Measurements from ENCODE around the gene UNC13D. TPM values are rescaled to one million over a fixed set of nuclear protein-coding genes. Genes with fewer than 3 reads are reported as not detected.

Gene UNC13D
- total and polyA plus RNA-seq, 9 of the 15 experiments (the other 6 are each of a cell fraction or from before 2014, with no cell fraction given) = 0.86 to 244 (median 69.2) TPM

DNA sequence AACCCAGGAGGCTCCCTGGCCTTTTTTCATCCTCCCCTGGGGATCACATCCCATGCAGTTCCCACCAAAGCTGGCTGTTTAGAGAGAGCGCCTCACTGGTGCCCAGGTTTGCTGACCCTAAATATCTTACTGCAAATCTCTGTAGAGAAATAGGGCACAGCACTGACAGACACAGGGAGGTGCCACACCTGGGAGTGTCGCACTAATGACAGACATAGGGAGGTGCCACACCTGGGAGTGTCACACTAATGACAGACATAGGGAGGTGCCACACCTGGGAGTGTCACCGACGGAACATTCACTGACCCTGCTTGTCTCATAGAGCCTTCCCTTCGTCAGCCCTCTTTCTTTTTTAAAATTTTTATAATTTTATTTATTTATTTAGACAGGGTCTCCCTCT, 34.0 kb downstream of the UNC13D start (continued):
- peak; percentile 72; the same call in 1 of the 2 replicates for TF ChIP-seq POLR2AphosphoS5 (IDR thresholded peaks at IDR 0.05; ENCODE audit: control insufficient read depth, insufficient read depth, low read depth, low read length)
- peak; percentile 73 for TF ChIP-seq CREM (IDR thresholded peaks at IDR 0.05; ENCODE audit: low read depth)
- no peak for TF ChIP-seq ZNF143 (CRISPR knock-in tag; IDR thresholded peaks at IDR 0.05)
- TF ChIP-seq MAFG (tag; conservative IDR thresholded peaks at IDR 0.05) = no peak
- TF ChIP-seq, protein P1, sequence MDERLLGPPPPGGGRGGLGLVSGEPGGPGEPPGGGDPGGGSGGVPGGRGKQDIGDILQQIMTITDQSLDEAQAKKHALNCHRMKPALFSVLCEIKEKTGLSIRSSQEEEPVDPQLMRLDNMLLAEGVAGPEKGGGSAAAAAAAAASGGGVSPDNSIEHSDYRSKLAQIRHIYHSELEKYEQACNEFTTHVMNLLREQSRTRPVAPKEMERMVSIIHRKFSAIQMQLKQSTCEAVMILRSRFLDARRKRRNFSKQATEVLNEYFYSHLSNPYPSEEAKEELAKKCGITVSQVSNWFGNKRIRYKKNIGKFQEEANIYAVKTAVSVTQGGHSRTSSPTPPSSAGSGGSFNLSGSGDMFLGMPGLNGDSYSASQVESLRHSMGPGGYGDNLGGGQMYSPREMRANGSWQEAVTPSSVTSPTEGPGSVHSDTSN (CRISPR knock-in tag; IDR thresholded peaks at IDR 0.05; ENCODE audit: low read depth) = no peak
- TF ChIP-seq, protein P1 (tag; conservative IDR thresholded peaks at IDR 0.05; ENCODE audit: low read depth) = peak; percentile 31; the same call in 1 of the 2 replicates
- no peak for TF ChIP-seq HDAC2 (IDR thresholded peaks at IDR 0.05)
- TF ChIP-seq, protein P2, sequence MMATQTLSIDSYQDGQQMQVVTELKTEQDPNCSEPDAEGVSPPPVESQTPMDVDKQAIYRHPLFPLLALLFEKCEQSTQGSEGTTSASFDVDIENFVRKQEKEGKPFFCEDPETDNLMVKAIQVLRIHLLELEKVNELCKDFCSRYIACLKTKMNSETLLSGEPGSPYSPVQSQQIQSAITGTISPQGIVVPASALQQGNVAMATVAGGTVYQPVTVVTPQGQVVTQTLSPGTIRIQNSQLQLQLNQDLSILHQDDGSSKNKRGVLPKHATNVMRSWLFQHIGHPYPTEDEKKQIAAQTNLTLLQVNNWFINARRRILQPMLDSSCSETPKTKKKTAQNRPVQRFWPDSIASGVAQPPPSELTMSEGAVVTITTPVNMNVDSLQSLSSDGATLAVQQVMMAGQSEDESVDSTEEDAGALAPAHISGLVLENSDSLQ (IDR thresholded peaks at IDR 0.05) = peak; percentile 83
- peak; percentile 45; the same call in 1 of the 2 replicates for TF ChIP-seq HCFC1 (IDR thresholded peaks at IDR 0.05; ENCODE audit: low read depth, low read length)
- no peak for TF ChIP-seq SAFB2 (IDR thresholded peaks at IDR 0.05; ENCODE audit: borderline replicate concordance, low read depth, low read length, severe bottlenecking)
- no peak for TF ChIP-seq FUS (optimal IDR thresholded peaks at IDR 0.05; ENCODE audit: low read depth, low read length)
- TF ChIP-seq HMG20A (CRISPR knock-in tag; conservative IDR thresholded peaks at IDR 0.05) = no peak
- TF ChIP-seq RBM15 (IDR thresholded peaks at IDR 0.05; ENCODE audit: insufficient read depth, low read length) = no peak
- no peak for TF ChIP-seq NR1H2 (CRISPR knock-in tag; IDR thresholded peaks at IDR 0.05)
- no peak for TF ChIP-seq FOXJ3 (CRISPR knock-in tag; IDR thresholded peaks at IDR 0.05)
- TF ChIP-seq, protein P3, sequence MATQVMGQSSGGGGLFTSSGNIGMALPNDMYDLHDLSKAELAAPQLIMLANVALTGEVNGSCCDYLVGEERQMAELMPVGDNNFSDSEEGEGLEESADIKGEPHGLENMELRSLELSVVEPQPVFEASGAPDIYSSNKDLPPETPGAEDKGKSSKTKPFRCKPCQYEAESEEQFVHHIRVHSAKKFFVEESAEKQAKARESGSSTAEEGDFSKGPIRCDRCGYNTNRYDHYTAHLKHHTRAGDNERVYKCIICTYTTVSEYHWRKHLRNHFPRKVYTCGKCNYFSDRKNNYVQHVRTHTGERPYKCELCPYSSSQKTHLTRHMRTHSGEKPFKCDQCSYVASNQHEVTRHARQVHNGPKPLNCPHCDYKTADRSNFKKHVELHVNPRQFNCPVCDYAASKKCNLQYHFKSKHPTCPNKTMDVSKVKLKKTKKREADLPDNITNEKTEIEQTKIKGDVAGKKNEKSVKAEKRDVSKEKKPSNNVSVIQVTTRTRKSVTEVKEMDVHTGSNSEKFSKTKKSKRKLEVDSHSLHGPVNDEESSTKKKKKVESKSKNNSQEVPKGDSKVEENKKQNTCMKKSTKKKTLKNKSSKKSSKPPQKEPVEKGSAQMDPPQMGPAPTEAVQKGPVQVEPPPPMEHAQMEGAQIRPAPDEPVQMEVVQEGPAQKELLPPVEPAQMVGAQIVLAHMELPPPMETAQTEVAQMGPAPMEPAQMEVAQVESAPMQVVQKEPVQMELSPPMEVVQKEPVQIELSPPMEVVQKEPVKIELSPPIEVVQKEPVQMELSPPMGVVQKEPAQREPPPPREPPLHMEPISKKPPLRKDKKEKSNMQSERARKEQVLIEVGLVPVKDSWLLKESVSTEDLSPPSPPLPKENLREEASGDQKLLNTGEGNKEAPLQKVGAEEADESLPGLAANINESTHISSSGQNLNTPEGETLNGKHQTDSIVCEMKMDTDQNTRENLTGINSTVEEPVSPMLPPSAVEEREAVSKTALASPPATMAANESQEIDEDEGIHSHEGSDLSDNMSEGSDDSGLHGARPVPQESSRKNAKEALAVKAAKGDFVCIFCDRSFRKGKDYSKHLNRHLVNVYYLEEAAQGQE (IDR thresholded peaks at IDR 0.05; ENCODE audit: borderline replicate concordance) = no peak
- TF ChIP-seq, protein P3 (CRISPR knock-in tag; IDR thresholded peaks at IDR 0.05; ENCODE audit: low read depth) = no peak
- no peak for TF ChIP-seq ZNF695 (CRISPR knock-in tag; IDR thresholded peaks at IDR 0.05)
- no peak for TF ChIP-seq SMARCE1 (IDR thresholded peaks at IDR 0.05)
